SJCRH30 (cell line): ENCODE results near the gene CHN1. TPM values are rescaled to one million over a fixed set of nuclear protein-coding genes. Genes with fewer than 3 reads are reported as not detected.

Experiments used
- DNase-seq, 2 experiments: peaks; one replicate each; pipeline ENCODE4 v3.0.0-alpha.2; 2015 to 2020
- H3K27ac ChIP-seq: fragments of 250-450 bp; sonication (Bioruptor Pico); 2 replicates; pipeline ENCODE4 v1.5.1; 2020; ENCODE audit warnings: mild to moderate bottlenecking, moderate library complexity
- H3K27me3 ChIP-seq: fragments of 250-450 bp; sonication (Bioruptor Pico); 2 replicates; pipeline ENCODE4 v1.5.1; 2020; ENCODE audit warnings: mild to moderate bottlenecking, moderate library complexity
- H3K36me3 ChIP-seq: fragments of 250-450 bp; sonication (Bioruptor Pico); 2 replicates; pipeline ENCODE4 v1.5.1; 2020; ENCODE audit warnings: mild to moderate bottlenecking, moderate library complexity
- H3K4me1 ChIP-seq: fragments of 250-450 bp; sonication (Bioruptor Pico); 2 replicates; pipeline ENCODE4 v1.5.1; 2020; ENCODE audit warnings: mild to moderate bottlenecking, moderate library complexity
- H3K4me3 ChIP-seq: fragments of 250-450 bp; sonication (Bioruptor Pico); 2 replicates; pipeline ENCODE4 v1.5.1; 2020; ENCODE audit warnings: mild to moderate bottlenecking, moderate library complexity
- H3K9me3 ChIP-seq: fragments of 250-450 bp; sonication (Bioruptor Pico); replicated peaks from 2 replicates; pipeline ENCODE4 v1.5.1; 2020; ENCODE audit warnings: mild to moderate bottlenecking, moderate library complexity
- total RNA-seq: library from RNA; depleted of rRNA; stranded (reverse); fragments of >200 nt; shearing (Covaris generic); gene quantifications from 2 replicates; pipeline ENCODE4 v1.2.3, GENCODE V29; 2014

The CHN1 gene
- total RNA-seq, 1 experiment from 2014 or later: 71.8 TPM

DNA sequence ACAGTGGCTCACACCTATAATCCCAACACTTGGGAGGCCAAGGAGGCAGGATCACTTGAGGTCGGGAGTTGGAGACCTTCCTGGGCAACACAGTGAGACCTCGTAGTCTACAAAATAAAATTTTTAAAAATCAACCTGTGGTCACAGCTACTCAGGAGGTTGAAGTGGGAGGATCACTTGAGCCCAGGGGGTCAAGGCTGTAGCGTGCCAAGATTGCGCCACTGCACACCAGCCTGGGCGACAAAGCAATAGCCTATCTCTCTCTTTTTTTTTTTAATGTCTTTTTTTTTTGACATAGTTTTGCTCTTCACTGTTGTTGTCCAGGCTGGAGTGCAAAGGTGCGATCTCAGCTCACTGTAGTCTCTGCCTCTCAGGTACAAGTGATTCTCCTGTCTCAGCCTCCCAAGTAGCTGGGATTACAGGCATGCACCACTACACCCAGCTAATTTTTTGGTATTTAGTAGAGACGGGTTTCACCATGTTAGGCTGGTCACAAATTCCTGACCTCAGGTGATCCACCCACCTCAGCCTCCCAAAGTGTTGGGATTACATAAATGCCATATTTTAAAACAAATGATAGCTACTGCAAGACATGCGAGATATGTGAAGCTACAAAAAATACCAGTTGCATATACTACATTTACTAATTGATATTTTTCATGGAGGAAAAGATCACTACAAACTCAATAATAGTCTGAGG is 55.0 kb downstream of the CHN1 start:
- Histone ChIP-seq H3K27me3 (no peaks in the 10 kb centered on the region), H3K4me1 (peaks cover 25% of the 10 kb centered on the region), H3K9me3 (no peaks in the 10 kb centered on the region), H3K4me3 (no peak overlapping the region), H3K27ac (no peak overlapping the region), H3K36me3 (no peaks in the 10 kb centered on the region)
- DNase-seq: no peak

DNA sequence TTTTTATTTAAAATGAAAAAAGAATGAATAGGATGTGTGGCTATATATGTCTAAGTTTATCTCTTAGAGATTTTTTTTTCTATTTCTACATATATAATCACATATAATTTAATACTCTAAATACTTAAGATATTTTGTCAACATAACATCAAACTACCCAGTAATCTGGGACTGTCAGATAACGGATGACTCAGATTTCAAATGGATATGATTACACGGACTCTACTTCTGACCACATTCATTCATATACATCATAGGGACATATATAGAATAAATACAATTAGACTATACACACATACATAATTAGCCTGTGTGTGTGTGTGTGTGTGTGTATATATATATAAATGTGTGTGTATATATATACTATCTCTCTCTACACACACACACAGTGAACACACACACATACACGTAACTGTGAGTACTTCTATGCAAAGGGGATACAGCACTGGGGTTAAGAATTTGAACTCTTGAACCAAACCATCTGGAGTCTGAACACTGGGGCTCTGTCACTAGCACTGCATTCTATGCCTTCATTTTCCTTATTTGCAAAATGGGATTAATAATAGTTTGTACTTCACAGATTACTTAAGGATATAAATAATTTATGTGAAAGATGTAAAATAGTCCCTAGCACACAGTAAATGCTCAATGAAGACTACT is 59.5 kb downstream of the CHN1 start:
- DNase-seq: no peak
- Histone ChIP-seq H3K27ac (no peak overlapping the region), H3K27me3 (no peaks in the 10 kb centered on the region)

DNA sequence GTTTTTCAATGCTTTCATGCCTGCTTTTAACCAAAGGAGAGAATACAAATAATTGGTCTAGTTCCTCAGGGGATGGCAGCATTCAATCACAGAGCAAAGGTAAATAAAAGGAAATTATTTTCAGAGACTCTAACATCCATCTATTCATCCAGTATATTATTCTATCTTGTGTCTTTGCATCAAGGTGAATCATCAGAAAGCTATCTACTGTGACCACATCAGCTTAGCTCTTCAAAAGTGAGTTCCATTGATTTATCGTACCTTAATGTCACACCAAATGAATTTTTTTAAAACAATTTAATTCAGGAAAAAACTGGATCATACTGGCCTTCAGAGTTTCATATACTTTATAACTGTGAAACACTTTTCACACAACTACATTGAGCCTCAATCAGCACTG is 66.1 kb downstream of the CHN1 start:
- Histone ChIP-seq H3K4me3 (no peak overlapping the region), H3K9me3 (no peaks in the 10 kb centered on the region), H3K36me3 (0 out of 2 replicates have a peak, but pooled peaks cover 2% of the 10 kb centered on the region), H3K4me1 (0 out of 2 replicates have a peak, but pooled peaks cover 6% of the 10 kb centered on the region), H3K27ac (no peak overlapping the region), H3K27me3 (no peaks in the 10 kb centered on the region)
- peak in 1 of 2 experiments; percentile 20 for DNase-seq

More for the DNA sequence above, 59.5 kb downstream of the CHN1 start:
- Histone ChIP-seq H3K36me3 (no peaks in the 10 kb centered on the region), H3K4me1 (peaks cover 4% of the 10 kb centered on the region), H3K4me3 (no peak overlapping the region), H3K9me3 (no peaks in the 10 kb centered on the region)

DNA sequence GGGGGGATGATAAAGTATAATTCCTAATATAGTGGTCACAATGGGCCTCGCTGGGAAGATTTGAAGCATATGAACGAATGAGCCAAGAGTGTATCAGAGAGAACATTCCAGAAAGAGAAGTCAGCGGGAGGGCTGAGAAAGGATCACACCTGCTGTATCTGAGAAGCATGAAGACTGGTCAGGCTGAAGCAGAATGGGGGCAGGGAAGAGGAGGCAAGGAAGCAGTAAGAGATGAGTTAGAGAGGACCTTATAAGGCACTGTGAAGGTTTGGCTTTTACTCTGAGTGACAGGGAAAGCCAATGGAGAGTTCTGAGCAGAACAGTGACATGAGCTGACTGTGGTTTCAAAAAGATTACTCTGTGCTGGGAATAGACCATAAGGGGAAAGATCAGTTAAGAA is 73.5 kb downstream of the CHN1 start:
- no peak overlapping the region for H3K4me3 ChIP-seq
- no peaks in the 10 kb centered on the region; the same call in 1 of the 2 replicates for H3K36me3 ChIP-seq
- H3K27me3 ChIP-seq: no peaks in the 10 kb centered on the region
- no peaks in the 10 kb centered on the region for H3K4me1 ChIP-seq
- no peak for DNase-seq
- no peaks in the 10 kb centered on the region for H3K9me3 ChIP-seq
- no peak overlapping the region for H3K27ac ChIP-seq

DNA sequence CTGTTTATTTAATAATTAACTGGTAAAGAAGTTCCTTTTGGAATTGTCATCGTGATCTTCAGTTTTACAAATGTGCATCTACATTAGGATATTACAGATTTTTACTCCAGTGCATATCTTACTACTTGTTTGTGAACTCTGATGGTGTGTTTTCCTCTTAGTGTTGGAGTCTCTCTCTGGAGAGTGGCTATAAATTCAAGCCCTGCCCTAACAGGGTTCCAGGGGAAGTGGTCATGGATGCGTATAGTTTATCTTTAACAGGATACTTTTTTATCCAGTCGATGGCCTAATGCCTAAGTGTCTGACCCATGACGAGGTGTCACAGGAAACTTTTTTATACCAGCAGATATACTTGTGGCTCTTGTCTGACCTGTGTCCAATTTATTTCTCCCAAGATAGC is 75.4 kb downstream of the CHN1 start:
- Histone ChIP-seq H3K27me3 (no peaks in the 10 kb centered on the region), H3K9me3 (no peaks in the 10 kb centered on the region), H3K4me1 (no peaks in the 10 kb centered on the region), H3K4me3 (no peak overlapping the region), H3K27ac (no peak overlapping the region), H3K36me3 (no peaks in the 10 kb centered on the region; the same call in 1 of the 2 replicates)
- DNase-seq: no peak

DNA sequence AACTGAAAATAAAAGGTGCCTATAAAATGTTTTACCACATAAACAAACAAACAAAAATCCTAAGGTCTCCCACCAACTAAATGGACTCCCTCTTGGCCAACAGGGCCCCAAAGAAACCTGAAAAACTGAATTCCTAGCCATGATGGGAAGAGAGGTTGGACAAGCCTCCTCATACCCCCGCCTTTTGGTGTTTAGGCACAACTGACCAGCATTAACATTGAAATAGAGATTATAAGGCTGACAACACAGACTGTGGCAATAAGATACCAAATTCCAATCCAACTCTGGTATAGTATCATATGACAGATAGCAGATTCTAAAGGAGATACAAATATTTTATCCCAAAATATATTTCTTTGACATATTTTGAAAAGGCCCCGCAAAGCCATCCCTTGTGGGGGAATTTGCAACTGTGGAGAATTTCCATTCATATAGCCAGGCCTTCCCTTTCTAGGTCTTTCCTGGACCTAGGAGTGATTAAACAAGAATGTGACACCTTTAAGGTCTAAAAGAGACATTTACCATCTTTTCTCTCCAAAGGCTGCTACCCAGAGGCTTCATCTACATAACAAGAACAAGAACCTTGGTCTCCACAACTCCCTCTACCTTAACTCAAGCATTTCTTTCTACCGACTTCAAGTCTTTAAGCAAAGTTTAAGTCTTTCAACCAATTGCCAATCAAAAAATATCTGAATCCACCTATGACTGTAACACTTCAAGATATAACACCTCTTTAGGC is 80.0 kb downstream of the CHN1 start:
- Histone ChIP-seq H3K4me1 (no peaks in the 10 kb centered on the region), H3K27me3 (no peaks in the 10 kb centered on the region), H3K36me3 (no peaks in the 10 kb centered on the region; the same call in 1 of the 2 replicates), H3K27ac (no peak overlapping the region), H3K9me3 (no peaks in the 10 kb centered on the region), H3K4me3 (no peak overlapping the region)
- DNase-seq: no peak

DNA sequence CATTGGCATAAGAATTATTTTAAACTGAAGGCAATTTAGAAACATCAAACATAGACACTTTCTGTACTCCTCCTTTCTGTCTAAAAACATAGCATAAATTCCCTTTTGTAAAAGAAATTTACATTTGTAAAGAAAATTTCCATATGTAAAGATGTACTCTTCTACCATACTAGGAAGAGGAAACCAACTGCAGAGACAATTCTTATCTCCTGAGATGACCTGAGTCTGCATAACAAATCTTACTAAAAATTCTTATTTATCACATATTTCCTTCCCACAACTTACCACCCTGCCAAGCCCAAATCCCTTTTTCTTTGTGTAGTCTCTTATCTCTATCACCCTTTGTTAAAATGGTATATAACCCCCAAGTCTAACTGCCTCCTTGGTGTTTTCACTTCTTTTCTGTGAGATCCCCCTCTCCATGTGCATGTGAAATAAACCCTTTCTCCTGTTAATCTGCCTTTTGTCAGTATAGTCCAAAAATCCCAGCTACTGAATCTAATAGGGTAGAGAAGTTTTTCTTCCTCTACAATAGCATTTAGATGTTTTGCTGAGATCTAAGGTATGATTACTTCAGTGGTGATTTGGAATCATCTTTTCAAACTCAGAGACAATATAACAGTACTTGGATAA is 81.0 kb downstream of the CHN1 start:
- no peak for DNase-seq
- Histone ChIP-seq H3K27me3 (no peaks in the 10 kb centered on the region), H3K4me3 (no peak overlapping the region), H3K9me3 (no peaks in the 10 kb centered on the region), H3K4me1 (no peaks in the 10 kb centered on the region), H3K36me3 (no peaks in the 10 kb centered on the region; the same call in 1 of the 2 replicates), H3K27ac (no peak overlapping the region)

DNA sequence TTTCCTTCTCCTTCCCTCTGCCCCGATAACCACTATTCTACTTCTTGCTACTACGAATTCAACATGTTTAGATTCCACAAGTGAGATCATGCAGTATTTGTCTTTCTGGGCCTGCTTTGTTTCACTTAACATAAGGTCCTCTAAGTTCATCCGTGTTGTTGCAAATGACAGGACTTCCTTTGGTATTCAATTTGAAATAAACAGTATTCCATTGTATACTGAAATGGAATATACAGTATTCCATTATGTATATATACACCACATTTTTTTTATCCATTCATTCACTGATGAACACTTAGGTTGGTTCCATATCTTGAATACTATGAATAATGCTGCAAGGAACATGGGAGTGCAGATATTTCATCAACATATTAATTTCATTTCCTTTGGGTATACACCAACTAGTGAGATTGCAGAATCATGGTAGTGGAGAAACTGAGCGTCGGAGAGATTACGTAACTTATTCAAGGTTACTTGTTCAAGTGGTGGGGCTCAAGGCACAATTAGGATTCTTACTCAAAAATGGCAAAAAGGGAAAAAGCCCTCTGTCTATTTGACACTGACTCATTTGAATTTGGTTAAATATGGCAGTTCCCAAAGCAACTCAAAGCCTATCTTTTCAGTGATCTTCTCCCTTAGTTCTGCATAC is 85.1 kb downstream of the CHN1 start:
- Histone ChIP-seq H3K36me3 (no peaks in the 10 kb centered on the region), H3K27ac (no peak overlapping the region), H3K4me1 (peaks cover 6% of the 10 kb centered on the region; the same call in 1 of the 2 replicates), H3K9me3 (no peaks in the 10 kb centered on the region), H3K27me3 (no peaks in the 10 kb centered on the region), H3K4me3 (no peak overlapping the region)
- no peak for DNase-seq

DNA sequence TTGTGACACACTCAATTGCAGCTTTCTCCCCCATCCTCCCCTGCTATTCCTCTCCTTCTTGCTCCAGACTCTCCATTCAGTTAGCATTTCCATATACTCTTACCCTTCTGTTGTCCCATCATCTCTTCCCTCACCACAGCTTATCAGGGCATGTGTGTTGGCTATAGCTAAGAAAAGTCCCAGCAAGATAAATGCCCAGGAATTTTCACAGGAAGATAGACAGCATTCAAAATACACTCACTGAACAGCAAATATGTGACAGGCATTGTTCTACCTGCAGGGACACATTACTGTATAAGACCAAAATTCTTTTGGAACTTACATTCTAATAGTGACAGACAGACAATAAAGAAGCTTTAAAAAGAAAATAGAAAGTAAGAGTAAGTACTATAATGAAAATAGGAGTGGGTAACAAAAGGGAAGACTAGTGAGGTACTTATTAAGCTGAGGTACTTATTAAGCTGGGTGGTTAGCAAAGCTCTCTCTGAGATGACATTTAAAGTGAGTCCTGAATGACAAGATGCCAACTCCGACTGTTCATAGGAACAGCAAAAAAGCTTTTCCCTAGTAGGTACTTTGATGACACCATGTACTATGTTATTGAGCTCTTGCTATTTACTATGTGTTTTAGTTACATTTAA is 86.2 kb downstream of the CHN1 start:
- Histone ChIP-seq H3K9me3 (no peaks in the 10 kb centered on the region), H3K27me3 (no peaks in the 10 kb centered on the region), H3K36me3 (no peaks in the 10 kb centered on the region), H3K4me3 (no peak overlapping the region), H3K27ac (no peak overlapping the region), H3K4me1 (peaks cover 9% of the 10 kb centered on the region; the same call in 1 of the 2 replicates)
- no peak for DNase-seq

DNA sequence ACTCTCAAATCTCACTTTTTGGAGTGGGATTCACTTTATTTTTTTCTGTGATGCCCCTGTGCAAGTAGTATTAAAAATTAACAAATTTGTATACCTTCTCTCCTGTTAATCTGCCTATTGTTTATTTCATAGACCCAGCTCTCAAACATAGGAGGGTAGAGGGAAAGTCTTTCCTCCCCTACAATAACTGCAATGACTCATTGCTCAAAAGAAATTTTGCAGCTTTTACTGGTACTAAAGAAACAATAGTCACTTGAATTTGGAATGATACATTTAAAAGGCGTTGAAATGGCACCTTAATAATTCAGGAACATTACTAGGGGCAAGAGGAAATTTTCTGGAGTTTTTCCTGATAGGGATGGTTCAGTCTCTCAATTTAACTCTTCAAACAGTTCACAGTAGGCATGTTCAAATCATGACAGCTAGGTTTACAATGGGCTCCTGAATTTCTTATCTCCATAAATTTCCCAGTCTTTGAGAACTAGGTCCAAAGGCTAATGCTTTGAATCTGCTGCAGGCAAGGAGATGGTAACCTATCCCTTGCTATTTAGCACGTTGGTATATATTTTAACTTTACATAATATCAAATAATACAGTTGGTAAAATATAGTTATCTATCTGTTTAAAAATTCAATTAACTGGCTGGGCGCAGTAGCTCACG is 88.8 kb downstream of the CHN1 start:
- Histone ChIP-seq H3K9me3 (no peaks in the 10 kb centered on the region; the same call in 1 of the 2 replicates), H3K4me1 (peaks cover 9% of the 10 kb centered on the region; the same call in 1 of the 2 replicates), H3K27me3 (no peaks in the 10 kb centered on the region), H3K27ac (no peak overlapping the region), H3K36me3 (peaks cover 13% of the 10 kb centered on the region), H3K4me3 (no peak overlapping the region)
- DNase-seq: no peak

DNA sequence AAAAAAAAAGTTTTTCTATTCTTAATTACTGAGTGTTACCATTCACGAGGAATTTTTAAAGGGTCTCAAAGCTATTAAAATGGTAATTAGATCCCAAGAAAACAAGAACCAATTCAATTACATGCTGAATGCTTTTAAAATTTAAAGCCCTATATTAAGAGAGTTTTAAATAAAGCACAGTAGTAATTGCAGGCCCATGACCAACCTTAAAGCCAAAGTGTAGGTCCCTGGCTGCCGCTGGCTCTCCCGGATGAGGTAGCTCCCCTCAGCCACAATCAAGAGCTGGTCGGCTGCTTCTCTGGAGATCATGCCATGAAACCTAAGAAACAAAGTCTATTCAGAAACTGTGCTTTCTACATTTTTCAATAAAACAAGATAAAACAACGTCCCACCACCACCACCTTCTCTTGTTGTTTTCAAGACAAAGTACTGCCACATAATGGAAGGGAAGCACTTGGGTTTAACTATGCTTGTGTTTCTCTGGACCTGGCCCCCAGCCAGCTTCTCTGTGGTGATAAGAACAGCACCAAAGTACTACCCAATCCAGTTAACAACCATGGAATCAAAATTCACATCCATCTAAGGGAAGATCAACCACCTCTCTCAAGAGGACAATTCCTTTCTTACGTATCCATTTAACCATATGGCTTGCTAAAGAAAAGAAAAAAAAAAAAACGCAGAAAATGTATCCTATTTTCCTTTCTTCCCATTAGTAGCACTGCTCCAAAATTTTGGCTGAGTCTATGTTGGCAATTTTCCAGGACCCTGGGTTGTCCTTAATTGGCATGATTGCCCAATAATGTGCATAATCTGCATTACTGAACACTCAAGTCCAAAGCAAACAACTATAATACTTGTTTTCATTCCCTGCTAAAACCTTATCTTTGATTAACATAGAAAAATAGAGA is 90.1 kb downstream of the CHN1 start:
- Histone ChIP-seq H3K27ac (peak overlapping the region; percentile 10; the same call in 1 of the 2 replicates), H3K4me1 (peaks cover 9% of the 10 kb centered on the region; the same call in 1 of the 2 replicates), H3K27me3 (no peaks in the 10 kb centered on the region), H3K9me3 (no peaks in the 10 kb centered on the region; the same call in 1 of the 2 replicates), H3K36me3 (peaks cover 14% of the 10 kb centered on the region), H3K4me3 (no peak overlapping the region)
- DNase-seq: peak; percentile 28 to 54

DNA sequence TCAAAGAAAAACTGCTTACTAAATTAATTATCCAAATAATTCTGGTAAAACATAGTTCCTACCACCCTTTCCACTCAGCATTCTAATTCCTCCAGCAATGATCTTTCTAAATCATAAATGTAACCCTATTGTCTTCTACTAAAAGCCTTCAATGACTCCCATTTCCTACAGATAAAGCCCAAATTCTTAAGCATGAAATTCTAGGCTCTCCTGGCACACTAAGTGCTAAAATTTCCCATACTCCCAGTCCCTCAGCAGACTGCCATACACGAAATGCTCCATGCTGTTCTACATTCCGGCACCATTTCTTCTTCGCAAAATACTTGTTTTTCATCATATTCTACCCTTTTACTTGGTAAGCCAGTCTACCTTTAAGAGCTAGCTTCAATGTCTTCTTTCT is 96.9 kb downstream of the CHN1 start:
- no peaks in the 10 kb centered on the region; the same call in 1 of the 2 replicates for H3K9me3 ChIP-seq
- no peak overlapping the region for H3K4me3 ChIP-seq
- peaks cover 19% of the 10 kb centered on the region for H3K36me3 ChIP-seq
- no peak overlapping the region for H3K27ac ChIP-seq
- DNase-seq: no peak
- H3K27me3 ChIP-seq: no peaks in the 10 kb centered on the region
- H3K4me1 ChIP-seq: peaks cover 3% of the 10 kb centered on the region; the same call in 1 of the 2 replicates

DNA sequence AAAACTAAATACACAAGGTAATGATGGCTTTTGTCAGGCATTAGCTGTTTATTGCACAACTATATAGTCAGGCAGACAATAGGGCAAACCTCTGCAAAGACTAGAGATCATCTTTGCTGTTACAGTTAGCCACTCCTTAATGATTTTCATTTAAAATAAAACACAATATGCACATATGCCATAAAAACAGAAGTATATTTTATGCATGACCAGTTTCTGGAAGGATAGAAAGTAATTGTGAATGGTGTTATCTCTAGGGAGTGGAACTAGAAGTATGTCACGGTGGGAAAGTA is 102.0 kb downstream of the CHN1 start:
- H3K4me3 ChIP-seq: no peak overlapping the region
- peaks cover 3% of the 10 kb centered on the region; the same call in 1 of the 2 replicates for H3K4me1 ChIP-seq
- no peaks in the 10 kb centered on the region for H3K27me3 ChIP-seq
- H3K9me3 ChIP-seq: no peaks in the 10 kb centered on the region
- no peak for DNase-seq
- no peak overlapping the region for H3K27ac ChIP-seq
- H3K36me3 ChIP-seq: no peaks in the 10 kb centered on the region; the same call in 1 of the 2 replicates
